A549 (cell line): ENCODE data around the gene MMP25.

Source experiments
- BCL3 ChIP-seq: fragments of >200 bp; sonication (Bioruptor Twin); formaldehyde crosslinking; IDR thresholded peaks from 3 replicates; pipeline ENCODE4 v1.6.1; 2016
- BHLHE40 ChIP-seq: IDR thresholded peaks from 2 replicates; pipeline ENCODE4 v1.6.1; 2012; ENCODE audit warnings: low read depth, low read length, inconsistent platforms
- CTCF ChIP-seq: fragments of >200 bp; sonication (Bioruptor Twin); formaldehyde crosslinking; IDR thresholded peaks from 3 replicates; pipeline ENCODE4 v1.5.1; 2016
- EP300 ChIP-seq, 2 experiments: fragments of >200 bp; sonication (Bioruptor Twin); formaldehyde crosslinking; IDR thresholded peaks; 2 replicates in 1 of 2; 3 replicates in 1 of 2; pipeline ENCODE4 v1.6.1; 2016 to 2017
- GATA3 ChIP-seq: IDR thresholded peaks from 2 replicates; pipeline ENCODE4 v1.6.1; 2012; ENCODE audit warnings: borderline replicate concordance
- HDAC2 ChIP-seq: fragments of 200-600 bp; sonication (generic); IDR thresholded peaks from 2 replicates; pipeline ENCODE4 v1.6.1; 2016
- HOXA7 ChIP-seq: fragments of 250-450 bp; sonication (Bioruptor Pico); IDR thresholded peaks from 2 replicates; pipeline ENCODE4 v1.5.0; 2020; ENCODE audit warnings: mild to moderate bottlenecking, moderate library complexity
- MAX ChIP-seq: IDR thresholded peaks from 2 replicates; pipeline ENCODE4 v1.6.1; 2012
- POLR2A ChIP-seq: IDR thresholded peaks from 2 replicates; pipeline ENCODE4 v1.6.1; 2012; ENCODE audit warnings: mild to moderate bottlenecking, low read length
- RAD21 ChIP-seq, 2 experiments: fragments of >200 bp in 1 of 2; sonication (Bioruptor Twin) in 1 of 2; formaldehyde crosslinking in 1 of 2; IDR thresholded peaks in 1 of 2; conservative IDR thresholded peaks in 1 of 2; 2 replicates in 1 of 2; 3 replicates in 1 of 2; pipeline ENCODE4 v1.6.1; 2012 to 2018; ENCODE audit warnings: inconsistent platforms in 1 of 2
- RFX5 ChIP-seq: fragments of 450-650 bp; IDR thresholded peaks from 2 replicates; pipeline ENCODE4 v1.7.1; 2014; ENCODE audit warnings: antibody characterized with exemption, mild to moderate bottlenecking, moderate library complexity
- SREBF2 ChIP-seq: fragments of 450-650 bp; IDR thresholded peaks from 2 replicates; pipeline ENCODE4 v1.6.1; 2014; ENCODE audit warnings: mild to moderate bottlenecking, moderate library complexity
- TFCP2L1 ChIP-seq: fragments of 250-450 bp; sonication (Bioruptor Pico); IDR thresholded peaks from 2 replicates; pipeline ENCODE4 v1.5.0; 2021; ENCODE audit warnings: mild to moderate bottlenecking
- TF ChIP-seq, protein P1 (sequence below): fragments of 250-450 bp; sonication (Bioruptor Pico); IDR thresholded peaks from 2 replicates; pipeline ENCODE4 v1.5.0; 2021; ENCODE audit warnings: mild to moderate bottlenecking, moderate library complexity, borderline replicate concordance

DNA sequence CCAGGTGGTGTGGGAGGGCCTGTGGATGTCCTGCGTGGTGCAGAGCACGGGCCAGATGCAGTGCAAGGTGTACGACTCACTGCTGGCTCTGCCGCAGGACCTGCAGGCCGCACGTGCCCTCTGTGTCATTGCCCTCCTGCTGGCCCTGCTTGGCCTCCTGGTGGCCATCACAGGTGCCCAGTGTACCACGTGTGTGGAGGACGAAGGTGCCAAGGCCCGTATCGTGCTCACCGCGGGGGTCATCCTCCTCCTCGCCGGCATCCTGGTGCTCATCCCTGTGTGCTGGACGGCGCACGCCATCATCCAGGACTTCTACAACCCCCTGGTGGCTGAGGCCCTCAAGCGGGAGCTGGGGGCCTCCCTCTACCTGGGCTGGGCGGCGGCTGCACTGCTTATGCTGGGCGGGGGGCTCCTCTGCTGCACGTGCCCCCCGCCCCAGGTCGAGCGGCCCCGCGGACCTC lies 32.8 kb upstream of the MMP25 start:
- TF ChIP-seq GATA3 (no peak), MAX (peak; percentile 73), TFCP2L1 (no peak), HDAC2 (no peak), HOXA7 (no peak), BCL3 (no peak), CTCF (no peak), RAD21 (conservative IDR thresholded peaks at IDR 0.05 in 1 of 2, IDR thresholded peaks at IDR 0.05 in 1 of 2) (no peak), BHLHE40 (peak; percentile 76), POLR2A (no peak), SREBF2 (no peak), EP300 (IDR thresholded peaks at IDR 0.05) (no peak), RFX5 (no peak)
- TF ChIP-seq, protein P1, sequence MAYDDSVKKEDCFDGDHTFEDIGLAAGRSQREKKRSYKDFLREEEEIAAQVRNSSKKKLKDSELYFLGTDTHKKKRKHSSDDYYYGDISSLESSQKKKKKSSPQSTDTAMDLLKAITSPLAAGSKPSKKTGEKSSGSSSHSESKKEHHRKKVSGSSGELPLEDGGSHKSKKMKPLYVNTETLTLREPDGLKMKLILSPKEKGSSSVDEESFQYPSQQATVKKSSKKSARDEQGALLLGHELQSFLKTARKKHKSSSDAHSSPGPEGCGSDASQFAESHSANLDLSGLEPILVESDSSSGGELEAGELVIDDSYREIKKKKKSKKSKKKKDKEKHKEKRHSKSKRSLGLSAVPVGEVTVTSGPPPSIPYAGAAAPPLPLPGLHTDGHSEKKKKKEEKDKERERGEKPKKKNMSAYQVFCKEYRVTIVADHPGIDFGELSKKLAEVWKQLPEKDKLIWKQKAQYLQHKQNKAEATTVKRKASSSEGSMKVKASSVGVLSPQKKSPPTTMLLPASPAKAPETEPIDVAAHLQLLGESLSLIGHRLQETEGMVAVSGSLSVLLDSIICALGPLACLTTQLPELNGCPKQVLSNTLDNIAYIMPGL: no peak
